GM18517 (cell line): Measurements from ENCODE around the gene PLCB4.

Experiments used
- ATAC-seq: cut with Tn5 transposase; IDR thresholded peaks from one replicate; pipeline ENCODE4 v1.9.1; 2021; ENCODE audit warnings: mild to moderate bottlenecking, moderate library complexity; ENCODE audit not compliant: unreplicated experiment

PLCB4 gene

GRCh38 chr20:9166153-9166780 lies 97.4 kb downstream of the PLCB4 start:
- ATAC-seq, result no peak

DNA sequence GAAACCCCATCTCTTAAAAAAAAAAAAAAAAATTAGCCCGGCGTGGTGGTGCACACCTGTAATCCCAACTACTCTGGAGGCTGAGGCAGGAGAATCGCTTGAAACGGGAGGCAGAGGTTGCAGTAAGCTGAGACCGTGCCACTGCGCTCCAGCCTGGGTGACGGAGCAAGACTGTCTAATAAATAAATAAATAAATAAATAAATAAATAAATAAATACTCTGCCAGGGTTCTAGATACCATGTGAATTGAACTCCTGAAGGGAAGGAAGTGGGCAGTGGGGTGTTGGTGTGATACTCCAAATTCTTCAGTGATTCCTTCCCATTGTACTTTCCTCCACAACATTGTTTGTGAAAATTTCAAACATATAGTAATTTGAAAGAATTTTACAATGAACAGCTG lies 100.5 kb downstream of the PLCB4 start:
- ATAC-seq, result no peak

GRCh38 chr20:9172851-9173250 lies 104.0 kb downstream of the PLCB4 start:
- no peak for ATAC-seq

DNA sequence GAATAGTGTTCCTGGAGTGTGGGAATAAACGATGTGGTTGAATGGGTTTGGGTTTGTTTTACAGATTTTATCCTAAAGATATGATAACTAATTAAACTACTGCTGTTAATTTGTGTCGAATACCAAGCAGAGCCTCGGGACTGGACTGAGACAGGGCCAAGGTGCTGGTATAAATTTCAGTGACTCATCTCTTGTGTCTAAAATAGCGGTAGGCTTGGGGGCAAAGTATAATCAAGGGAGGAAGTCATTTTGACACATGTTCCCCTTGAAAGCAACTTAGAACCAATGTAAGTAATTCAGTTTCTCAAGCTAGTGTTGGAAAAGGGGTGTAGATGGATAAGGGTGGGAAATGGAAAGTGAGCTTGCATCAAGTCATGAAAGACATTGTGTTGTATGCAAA lies 108.4 kb downstream of the PLCB4 start:
- no peak for ATAC-seq

- no peak for ATAC-seq
Observed at GRCh38 chr20:9179193-9179802, 110.4 kb downstream of the PLCB4 start.

GRCh38 chr20:9179867-9180266 lies 111.0 kb downstream of the PLCB4 start:
- ATAC-seq, result no peak

- no peak for ATAC-seq
Observed at GRCh38 chr20:9180481-9181257, 111.8 kb downstream of the PLCB4 start.

- no peak for ATAC-seq
Observed at GRCh38 chr20:9185511-9185910, 116.6 kb downstream of the PLCB4 start.

DNA sequence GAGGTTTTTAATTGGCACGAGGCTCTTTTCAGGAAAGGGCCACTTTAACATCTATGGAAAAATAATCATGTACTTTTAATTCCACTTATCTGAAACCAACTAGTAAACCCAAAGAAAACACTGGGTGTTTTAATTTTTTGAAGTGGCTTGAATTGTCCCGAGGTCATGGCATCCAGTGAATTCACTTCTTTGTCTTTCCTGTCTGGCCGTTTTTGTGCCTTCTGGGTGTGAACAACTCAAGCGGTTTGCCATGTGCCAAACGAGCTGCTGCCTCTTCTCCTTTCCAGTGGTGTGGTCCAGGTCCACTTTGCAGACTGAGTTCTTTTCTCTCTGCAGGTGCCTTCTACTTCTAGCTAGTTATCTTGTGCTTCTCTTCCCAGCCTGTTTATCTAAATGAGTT lies 117.5 kb downstream of the PLCB4 start:
- ATAC-seq, result no peak

DNA sequence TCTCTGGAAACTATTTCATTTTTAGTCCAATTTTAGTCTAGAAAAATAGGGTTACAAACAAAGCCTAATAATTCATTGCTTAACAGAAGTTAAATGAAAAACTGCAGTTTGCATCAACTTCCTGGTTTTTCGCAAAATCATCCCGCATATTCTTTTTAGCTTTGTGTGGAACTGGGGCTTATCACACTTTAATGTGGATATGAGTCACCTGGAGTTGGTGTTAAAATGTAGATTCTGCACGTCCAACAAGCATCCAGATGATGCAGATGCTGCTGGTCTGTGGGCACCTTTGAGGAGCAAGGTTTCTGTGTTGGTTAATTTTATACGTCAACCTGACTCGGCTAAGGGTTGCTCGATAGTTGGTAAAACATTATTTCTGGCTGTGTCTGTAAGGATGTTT lies 126.1 kb downstream of the PLCB4 start:
- ATAC-seq, result no peak

GRCh38 chr20:9196110-9196509 lies 127.2 kb downstream of the PLCB4 start:
- no peak for ATAC-seq

GRCh38 chr20:9198460-9198859 lies 129.6 kb downstream of the PLCB4 start:
- no peak for ATAC-seq

- ATAC-seq, result no peak
Observed at GRCh38 chr20:9200196-9200595, 131.3 kb downstream of the PLCB4 start.

DNA sequence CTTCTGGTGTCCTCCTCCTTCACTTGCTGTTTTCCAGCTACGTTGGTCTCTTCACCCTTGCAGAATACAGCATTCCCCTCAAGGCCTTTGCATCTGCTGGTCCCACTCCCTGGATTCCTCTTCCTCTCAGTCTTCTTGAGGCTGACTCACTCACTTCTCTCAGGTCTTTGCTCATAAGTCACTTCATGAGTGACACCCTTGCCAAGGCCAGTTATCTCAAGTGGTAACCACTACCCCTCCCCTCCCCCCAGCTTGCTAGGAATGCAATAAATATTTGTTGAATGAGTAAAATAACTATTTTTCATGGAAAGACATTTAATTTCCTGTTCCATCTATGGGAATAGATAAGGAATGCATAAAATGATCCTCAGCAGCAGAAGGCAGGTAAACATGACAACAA lies 131.7 kb downstream of the PLCB4 start:
- no peak for ATAC-seq

GRCh38 chr20:9202420-9203080 lies 133.7 kb downstream of the PLCB4 start:
- no peak for ATAC-seq

GRCh38 chr20:9203081-9203447 lies 134.2 kb downstream of the PLCB4 start:
- ATAC-seq, result no peak

- ATAC-seq, result no peak
Observed at GRCh38 chr20:9204979-9205378, 136.1 kb downstream of the PLCB4 start.

- ATAC-seq, result no peak
Observed at GRCh38 chr20:9206486-9206885, 137.6 kb downstream of the PLCB4 start.

DNA sequence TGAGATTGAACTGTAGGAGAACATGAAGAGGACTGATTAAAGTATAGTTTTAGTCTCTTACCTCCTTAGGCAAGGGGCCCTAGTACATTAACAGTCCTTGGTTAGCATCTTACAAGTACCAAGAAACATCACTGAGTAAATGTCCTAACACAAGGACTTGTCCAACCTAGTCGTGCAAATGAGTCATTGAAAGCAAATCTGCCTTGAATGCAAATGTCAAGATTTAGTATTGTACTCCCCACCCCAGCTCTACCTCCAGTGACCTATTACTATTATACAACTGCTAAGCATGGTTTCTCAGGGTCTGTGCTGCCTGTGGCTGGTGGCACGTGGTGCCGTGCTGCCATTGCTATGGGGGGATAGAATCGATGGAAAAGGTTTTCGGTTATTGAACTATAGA lies 138.4 kb downstream of the PLCB4 start:
- no peak for ATAC-seq

- ATAC-seq, result no peak
Observed at GRCh38 chr20:9210356-9210755, 141.5 kb downstream of the PLCB4 start.

- no peak for ATAC-seq
Observed at GRCh38 chr20:9211016-9211760, 142.3 kb downstream of the PLCB4 start.
